Activated CD4-positive, alpha-beta T cell treated with anti-CD3 and anti-CD28 coated beads, Interleukin-2, amount 50 U/mL, for 1 hour (primary cell): Measurements from ENCODE around the gene MAZ.
A peak's percentile ranks its signal among the peaks of the same experiment; 100 is the strongest.
"Not testable (repeated sequence)": the region's sequence is repeated elsewhere in the genome, so short reads cannot be mapped to it uniquely, and the experiment has no call there.

Experiments
- DNase-seq: peaks from one replicate; pipeline ENCODE4 v3.0.0-alpha.2; 2020

MAZ gene

DNA sequence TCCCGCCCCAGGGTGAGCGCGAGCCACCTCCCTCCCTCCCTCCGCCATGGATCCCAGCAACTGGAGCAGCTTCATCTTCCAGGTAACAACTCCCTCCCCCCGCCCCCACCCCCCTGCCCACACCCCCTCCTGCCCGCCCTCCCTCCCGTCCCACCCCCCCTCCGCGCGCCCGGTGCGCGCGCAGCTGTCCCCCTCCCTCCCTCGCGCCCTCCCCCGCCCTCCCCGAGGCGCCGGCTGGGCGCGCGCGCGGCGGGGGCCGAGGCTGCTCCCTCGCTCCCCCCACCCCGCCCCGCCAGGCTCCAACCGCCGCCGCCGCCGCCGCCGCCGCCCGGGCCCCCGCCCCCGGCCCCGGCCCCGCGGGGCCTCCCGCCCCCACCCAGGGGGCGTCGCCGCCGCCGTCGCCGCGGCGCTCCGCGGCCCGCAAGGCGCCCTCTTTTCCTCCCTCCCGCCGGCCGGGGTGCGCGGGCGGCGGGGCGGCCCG, at the start of gene MAZ:
TSS of gene MAZ (plus strand) at position 431 of the 481 bp plus-strand sequence. CDS start 173 bp downstream, outside the sequence.
- DNase-seq, result peak; percentile 71

DNA sequence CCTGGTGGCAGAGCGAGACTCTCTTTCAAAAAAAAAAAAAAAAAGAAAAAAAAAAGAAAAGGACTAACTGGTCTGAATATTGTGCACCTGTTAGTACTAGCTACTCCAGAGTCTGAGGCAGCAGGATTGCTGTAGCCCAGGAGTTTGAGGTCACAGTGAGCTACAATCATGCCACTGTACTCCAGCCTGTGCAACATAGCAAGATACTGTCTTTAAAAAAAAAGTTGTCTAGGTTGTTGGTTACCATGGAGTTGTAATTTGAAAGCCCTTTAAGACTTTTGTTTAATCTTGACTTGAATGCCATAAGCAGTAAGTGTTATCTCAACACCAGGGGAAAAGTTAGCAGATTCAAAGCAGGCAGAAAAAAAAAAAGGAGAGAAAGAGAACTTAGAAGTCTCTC, 49.7 kb upstream of the MAZ start:
- DNase-seq, result no peak

DNA sequence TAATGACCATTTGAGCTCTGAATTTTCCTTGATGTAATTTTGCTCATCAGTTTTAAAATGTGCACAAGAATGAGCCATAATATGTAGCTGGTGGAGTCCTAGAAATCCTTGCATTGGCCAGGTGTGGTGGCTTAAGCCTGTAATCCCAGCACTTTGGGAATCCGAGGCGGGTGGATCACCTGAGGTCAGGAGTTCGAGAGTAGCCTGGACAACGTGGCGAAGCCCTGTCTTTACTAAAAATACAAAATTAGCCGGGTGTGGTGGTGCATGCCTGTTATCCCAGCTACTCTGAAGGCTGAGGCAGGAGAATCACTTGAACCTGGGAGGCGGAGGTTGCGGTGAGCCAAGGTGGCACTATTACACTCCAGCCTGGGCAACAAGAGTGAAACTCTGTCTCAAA, 49.2 kb upstream of the MAZ start:
- DNase-seq, result not testable (repeated sequence)

DNA sequence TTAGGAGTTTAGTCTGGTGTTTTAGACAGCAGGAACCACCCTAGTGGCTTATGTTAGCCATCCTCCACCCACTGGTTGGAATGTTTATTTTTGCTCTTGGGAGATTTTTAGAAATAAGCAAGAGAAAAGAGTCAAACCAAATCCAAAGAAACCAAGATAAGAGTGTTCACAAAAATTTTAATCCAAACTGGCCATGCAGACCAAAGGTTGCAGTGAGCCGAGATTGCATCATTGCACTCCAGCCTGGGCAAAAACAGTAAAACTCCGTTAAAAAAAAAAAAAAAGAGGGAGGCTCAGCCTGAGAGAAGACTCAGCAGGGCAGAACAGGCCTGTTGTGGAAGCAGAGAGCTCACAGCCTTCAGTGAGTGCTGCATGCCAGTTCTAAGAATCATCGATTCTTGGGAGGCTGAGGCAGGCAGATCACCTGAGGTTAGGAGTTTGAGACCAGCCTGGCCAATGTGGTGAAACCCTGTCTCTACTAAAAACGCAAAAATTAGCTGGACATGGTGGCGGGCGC, 48.3 kb upstream of the MAZ start:
- DNase-seq, result no peak

DNA sequence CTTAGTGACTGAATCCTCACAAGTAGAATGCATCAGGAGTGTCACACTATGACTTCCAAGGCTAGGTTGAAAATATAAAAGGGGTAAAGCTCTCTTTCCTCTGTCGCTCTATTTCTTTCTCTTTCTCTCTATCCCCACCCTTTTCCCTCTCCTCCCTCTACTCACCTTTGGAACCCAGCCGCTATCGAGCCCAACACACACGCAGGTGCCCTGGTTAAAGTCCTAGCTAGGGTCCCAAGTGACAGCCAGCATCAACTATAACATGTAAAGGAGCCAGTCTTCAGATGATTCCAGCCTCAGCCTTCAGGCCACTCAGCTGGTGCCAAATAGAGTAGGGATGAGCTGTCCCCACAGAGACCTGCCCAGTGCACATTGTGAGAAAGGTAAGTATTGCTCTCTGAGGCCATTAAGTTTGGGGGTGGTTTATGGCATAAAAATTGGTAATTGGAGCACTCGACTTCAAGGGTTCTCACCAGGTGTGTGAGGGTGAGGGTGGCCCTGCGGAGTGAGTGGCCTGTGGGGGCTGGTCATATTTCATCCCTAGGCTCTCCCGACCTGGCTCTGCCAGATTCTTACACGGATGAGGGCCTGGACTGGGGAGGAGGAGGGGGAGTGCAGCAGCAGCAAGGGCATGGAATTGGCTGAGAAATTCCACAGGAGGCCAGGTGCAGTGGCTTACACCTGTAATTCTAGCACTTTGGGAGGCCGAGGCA, 45.6 kb upstream of the MAZ start:
- no peak for DNase-seq

DNA sequence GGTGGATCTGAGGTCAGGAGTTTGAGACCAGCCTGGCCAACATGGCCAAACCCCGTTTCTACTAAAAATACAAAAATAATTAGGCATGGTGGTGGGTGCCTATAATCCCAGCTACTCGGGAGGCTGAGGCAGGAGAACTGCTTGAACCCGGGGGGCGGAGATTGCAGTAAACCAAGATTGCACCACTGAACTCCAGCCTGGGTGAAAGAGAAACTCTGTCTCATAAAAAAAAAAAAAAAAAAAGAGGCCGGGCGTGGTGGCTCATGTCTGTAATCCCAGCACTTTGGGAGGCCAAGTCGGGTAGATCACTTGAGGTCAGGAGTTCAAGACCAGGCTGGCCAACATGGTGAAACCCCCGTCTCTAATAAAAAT, 45.1 kb upstream of the MAZ start:
- not testable (repeated sequence) for DNase-seq

DNA sequence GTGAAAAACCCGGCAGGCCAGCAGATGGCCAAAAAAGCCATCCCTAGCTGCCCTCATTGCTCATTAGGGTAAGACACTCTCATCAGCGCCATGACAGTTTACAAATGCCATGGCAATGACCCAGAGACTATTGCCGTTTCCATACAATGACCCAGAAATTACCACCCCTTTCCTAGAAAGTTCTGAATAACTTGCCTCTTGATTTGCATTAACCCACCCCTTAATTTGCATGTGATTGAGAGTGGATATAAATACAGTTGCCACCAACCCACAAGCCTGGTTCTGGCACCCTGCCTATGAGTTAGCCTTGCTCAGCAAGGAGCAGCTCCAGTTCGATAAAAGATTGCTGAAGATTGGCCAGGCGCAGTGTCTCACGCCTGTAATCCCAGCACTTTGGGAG, 44.4 kb upstream of the MAZ start:
- DNase-seq, result no peak

DNA sequence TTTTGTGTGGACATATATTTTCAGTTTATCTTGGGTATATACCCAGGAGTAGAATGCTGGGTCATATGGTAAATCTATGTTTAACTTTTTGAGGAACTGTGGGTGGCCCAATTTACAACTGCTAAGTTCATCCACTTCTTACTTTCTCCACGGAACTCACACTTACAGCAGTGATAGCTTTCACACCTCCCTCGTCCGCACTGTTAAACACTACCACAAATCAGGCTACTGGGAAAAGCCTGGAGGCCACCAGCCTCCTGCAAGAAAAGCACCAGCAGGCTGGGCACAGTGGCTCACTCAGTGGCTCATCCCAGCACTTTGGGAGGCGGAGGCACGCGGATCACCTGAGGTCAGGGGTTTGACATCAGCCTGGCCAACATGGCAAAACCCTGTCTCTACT, 43.0 kb upstream of the MAZ start:
- no peak for DNase-seq

DNA sequence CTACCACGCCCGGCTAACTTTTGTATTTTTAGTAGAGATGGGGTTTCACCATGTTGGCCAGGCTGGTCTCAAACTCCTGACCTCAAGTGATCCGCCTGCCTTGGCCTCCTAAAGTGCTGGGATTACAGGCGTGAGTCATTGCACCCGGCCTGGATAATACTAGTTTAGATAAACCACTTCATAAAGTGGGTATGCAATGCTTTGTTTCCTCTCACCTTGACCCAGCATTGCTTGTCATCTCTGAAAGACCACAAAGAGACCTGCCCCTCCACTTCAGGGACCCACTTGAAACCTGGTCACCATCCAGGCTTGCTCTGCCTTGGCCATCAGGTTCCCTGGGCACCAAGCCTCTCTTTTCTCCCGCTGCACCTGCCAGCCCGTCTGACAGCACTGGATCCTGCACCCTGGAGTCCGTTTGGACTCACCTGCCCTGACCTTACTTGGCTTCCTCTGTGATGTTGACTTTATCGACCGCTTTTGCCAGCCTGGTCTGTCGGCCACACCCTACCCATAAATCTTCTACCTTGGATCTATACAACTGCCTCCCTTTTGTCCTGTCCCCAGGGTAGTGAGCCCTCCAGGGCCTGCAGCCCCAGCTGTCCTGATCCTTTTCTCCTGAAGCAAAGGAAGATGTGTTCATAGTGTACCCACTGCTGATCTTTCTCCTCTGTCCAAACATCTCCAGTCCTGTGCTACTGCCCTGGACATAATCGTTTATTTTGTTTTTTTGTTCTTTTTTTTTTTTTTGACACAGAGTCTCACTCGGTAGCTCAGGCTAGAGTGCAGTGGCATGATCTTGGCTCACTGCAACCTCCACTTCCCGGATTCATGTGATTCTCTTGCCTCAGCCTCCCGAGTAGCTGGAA, 40.9 kb upstream of the MAZ start:
- no peak for DNase-seq

DNA sequence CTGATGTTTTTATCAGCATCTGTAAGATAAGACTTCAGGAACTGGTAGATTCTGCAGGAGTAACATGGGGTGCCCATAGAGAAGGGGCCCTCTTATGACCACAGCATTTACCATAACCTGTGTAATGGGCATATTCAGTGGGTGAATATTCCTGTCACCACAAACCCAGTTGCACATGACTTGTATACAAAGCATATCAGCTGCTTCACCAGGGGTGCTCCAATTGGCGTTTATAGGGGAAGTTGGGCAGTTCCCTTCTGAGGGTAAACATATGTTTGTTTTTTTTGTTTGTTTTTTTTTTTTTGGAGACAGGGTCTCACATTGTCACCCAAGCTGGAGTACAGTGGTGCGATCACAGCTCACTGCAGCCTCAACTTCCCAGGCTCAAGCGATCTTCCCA, 39.8 kb upstream of the MAZ start:
- no peak for DNase-seq

DNA sequence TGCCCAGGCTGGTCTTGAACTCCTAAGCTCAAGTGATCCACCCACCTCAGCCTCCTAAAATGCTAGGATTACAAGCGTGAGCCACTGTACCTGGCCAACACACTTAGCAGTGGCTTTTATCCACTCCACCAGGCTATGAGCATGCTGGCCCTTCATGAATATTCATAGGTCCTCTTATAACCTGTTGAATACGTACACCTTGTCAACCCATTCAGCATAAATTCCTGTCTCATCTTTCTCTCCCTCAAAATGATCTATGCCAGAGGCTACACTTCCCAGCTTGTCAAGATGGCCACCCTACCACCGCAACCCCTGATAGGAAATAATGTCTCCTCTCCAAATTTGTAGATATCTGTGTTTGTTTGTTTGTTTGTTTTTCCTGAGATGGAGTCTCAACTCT, 39.3 kb upstream of the MAZ start:
- no peak for DNase-seq

DNA sequence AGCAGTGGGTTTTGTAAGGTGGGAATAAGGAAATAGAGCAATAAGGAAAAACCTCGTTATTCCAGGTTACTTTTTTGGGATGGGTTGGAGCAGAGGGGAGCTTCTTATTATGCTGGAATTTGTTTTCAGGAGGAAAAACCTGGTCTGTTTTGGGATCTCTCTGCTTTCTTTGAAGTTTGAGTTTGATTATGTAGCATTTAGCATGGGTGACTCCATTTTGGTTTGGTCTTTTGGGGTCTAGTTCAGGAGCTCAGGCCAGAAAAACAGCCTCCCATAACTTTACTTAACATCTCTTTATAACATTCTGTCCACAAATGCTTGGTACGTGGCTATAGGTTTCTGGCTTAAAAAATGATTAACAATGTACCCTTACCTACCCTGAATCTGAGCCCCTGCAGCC, 36.8 kb upstream of the MAZ start:
- no peak for DNase-seq

DNA sequence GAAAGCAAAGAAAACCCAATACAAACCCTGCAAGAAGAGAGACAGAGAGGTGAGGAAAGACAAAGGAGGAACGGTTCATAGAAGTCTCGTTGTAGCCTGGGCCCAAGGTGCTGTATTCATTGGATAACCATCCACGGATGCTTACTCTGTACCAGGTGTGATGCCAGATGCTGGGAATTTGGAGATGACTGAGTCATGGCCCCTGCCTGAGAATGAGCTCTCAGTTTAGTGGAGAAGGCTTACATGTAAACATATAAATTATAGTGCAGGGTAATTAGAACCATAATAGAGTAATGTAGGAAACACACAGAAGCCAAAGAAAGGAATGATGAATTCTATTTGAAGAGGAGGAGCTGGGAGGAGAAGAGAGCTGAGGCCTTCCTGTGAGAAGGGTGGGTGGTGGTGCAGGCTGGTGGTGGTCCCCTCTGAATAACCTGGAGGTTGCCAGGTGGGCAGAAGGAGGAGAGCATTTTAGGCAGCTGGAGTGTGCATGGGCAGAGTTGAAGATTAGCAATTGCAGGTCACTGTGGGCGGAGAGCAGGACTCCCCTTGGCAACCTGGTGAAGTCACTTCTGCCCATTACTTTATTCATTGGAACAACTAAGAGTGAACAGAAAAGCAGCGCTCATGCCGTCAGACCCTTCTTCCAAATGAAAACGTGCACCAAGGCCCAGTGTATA, 35.9 kb upstream of the MAZ start:
- DNase-seq, result no peak

DNA sequence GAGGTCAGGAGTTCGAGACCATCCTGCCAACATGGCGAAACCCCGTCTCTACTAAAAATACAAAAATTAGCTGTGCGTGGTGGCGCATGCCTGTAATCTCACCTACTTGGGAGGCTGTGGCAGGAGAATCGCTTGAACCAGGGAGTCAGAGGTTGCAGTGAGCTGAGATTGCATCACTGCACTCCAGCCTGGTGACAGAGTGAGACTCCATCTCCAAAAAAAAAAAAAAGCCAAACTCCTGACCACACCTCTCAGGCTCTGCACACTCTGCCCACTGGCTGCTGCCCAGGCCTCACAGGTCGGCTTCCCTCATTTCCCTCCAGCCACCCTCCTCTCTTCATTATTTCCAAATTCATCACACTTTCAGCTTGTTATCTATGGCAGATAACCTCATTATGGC, 34.0 kb upstream of the MAZ start:
- DNase-seq, result not testable (repeated sequence)

DNA sequence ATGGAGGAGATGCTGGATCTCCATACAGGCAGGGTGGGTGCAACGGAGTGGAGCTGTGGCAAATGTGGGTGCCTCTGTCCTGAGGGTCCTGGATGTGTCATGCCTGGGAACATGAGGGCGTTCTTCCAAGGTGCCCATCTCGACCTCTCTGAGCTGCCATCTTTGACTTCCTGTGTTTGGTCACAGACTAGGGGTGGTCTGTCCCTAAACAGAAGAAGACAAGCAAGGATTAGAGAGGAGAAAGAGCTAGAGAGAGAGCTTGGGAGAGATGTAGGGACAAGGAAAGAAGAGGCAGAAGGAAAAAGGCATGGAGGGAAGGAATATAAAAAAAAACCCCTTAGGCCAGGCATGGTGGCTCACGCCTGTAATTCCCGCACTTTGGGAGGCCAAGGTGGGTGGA, 31.6 kb upstream of the MAZ start:
- DNase-seq, result no peak

DNA sequence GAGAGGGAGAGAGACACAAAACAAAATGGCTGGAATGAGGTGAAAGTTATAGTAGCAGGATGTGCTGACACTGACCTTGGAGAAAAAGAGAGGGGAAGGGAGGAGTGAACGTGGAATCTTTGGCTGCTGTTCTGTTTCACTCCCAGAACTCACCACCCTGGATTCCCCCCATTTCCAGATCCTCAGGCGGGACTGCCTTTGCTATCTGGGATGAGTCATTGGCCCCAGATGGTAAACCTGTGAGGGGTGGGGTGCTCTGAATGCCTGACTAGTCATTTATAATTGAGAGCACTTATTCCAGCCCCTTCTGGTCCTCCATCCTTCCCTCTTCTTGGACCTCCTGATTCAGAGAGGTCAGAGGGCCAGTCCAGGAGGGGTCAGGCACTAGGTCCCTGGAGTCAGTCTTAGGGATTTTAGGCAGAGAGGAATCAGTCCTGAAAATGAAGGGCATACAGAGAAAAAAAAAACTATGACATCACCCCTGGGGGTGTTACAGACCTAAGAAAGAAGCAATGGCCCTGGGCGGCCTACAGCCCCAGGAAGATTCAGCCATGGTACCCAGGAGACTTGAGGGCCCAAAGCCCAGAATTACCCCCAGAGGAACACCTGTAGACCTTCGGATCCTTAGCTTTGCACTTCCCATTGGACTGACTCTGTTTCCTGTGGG, 30.5 kb upstream of the MAZ start:
- DNase-seq, result no peak

DNA sequence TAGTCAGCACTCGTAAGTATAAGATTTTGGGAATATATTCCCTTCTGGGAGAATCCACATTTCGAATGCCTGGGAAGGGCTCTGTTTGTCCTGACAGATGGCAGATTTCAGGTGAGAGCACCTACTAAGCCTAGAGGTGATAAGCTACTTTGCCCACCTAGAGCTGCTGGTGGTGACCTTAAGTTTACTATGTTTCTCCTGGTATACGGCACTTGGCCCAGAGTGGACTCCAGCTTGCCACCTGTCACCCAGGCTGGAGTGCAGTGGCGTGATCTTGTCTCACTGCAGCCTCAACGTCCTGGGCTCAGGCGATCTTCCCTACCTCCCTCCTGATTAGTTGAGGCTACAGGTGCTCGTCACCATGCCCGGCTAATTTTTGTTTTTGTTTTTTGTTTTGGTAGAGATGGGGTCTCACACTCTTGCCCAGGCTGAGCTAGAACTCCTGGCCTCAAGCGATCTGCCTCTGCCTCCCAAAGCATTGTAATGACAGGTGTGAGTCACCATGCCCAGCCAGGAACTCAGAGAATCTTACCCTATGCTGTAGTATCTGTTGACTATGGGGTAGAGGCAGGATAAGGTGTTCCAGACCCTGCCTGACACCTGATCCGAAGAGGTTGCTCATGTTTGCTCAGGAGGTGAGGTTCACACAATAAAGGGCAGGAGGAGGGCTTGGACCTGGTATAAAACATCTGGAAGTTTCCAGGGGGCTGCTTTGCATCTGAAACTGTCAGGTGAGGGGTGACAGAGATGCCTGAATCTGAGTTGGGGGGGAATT, 28.6 kb upstream of the MAZ start, which contains the start of gene ZG16:
TSS of gene ZG16 (plus strand) at position 681 of the 775 bp plus-strand sequence. CDS start 1,011 bp downstream, outside the sequence.
- DNase-seq, result no peak

DNA sequence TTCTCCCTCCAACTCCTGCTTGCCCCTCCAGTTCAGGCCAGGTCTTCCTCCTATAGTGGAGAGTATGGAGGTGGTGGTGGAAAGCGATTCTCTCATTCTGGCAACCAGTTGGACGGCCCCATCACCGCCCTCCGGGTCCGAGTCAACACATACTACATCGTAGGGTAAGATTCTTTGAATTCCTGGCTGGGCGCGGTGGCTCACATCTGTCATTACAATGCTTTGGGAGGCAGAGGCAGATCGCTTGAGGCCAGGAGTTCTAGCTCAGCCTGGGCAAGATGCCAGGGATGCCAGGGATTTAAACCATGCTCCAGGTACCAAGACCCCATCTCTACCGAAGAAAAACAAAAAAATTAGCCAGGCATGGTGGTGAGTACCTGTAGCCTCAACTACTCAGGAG, 26.9 kb upstream of the MAZ start:
- DNase-seq, result no peak

DNA sequence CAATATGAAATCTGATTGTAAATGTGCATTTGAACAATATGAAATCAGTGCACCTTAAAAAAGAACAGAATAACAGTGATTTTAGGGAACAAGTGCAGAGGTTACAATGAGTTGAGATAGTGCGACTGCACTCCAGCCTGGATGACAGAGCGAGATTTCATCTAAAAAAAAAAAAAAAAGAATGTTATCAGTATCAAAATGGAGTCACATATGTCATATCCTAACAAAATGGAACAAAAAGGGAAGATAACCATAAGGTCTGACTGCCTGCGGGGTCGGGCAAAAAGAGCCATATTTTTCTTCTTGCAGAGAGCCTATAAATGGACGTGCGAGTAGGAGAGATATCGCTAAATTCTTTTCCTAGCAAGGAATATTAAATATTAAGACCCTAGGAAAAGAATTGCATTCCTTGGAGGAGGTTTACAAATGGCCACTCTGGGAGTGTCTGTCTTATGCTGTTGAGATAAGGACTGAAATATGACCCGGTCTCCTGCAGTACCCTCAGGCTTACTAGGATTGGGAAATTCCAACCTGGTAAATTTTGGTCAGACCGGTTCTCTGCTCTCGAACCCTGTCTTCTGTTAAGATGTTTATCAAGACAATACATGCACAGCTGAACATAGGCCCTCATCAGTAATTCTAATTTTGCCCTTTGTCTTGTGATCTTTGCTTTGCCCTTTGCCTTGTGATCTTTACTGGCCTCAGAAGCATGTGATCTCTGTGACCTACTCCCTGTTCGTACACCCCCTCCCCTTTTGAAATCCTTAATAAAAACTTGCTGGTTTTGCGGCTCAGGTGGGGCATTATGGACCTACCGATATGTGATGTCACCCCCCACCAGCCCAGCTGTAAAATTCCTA, 23.0 kb upstream of the MAZ start:
- not testable (repeated sequence) for DNase-seq

DNA sequence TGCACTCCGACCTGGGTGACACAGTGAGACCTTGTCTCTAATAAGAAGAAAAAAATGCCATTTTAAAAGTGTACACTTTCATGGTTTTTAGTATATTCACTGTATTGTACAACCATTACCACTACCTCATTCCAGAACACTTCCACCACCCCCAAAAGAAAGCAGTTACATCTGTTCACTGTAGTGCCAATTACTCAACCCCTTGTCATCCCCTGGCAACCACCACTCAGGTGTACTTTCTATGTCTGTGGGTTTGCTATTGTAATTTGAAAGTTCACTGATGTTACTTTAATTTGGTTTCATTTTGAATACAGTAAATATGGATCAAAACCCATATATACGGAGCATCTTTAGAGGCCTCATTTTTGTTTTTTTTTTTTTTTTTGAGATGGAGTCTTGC, 22.2 kb upstream of the MAZ start:
- no peak for DNase-seq
